Inferior parietal cortex (tissue), 1 donor: ENCODE data around the gene CDH4.

Experiments used
- DNase-seq: peaks from one replicate; pipeline ENCODE4 v3.0.0-alpha.2; 2016; ENCODE audit errors: extremely low spot score

CDH4 gene

DNA sequence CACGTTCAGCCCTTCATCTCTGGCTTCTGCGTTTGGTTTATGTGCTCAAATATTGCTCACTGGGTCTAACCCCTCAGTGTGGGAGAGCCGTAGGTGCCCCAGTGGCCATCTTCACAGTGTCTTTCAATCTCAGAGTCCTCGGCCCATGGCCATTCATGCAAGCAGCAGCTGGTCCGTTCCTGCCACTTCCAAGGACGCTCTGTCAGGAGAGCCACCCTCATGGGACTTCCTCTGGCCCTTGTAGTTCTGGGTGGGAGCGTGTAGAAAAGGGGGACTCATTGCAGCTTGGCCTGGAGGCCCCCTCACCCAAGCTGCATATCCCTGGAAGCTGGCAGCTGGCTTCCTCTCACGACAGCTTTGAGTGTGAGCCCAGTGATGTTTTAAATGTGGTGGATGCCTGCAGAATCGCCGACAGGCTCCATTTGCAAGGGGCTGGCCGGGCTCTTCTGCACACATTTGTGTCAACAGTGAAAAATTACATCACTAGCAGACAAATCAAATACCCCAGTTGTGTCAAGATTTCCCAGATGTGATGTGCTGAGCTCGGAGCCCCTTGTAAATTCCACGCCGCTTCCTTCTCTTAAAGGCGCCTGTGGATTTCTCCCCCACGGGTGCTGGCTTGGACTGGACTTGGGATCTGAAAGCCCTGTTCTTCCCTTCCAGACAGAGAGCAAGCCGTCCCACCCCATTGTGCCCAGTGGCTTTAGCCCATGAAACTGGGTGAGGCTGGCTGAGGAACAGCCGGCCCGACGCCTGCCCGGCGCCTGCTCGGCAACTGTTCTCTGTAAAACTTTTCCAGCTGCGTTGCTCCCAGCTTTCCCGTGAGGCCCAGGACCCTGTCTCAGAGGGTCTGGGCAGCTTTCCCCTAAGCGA is 453.6 kb downstream of the CDH4 start:
- no peak for DNase-seq

DNA sequence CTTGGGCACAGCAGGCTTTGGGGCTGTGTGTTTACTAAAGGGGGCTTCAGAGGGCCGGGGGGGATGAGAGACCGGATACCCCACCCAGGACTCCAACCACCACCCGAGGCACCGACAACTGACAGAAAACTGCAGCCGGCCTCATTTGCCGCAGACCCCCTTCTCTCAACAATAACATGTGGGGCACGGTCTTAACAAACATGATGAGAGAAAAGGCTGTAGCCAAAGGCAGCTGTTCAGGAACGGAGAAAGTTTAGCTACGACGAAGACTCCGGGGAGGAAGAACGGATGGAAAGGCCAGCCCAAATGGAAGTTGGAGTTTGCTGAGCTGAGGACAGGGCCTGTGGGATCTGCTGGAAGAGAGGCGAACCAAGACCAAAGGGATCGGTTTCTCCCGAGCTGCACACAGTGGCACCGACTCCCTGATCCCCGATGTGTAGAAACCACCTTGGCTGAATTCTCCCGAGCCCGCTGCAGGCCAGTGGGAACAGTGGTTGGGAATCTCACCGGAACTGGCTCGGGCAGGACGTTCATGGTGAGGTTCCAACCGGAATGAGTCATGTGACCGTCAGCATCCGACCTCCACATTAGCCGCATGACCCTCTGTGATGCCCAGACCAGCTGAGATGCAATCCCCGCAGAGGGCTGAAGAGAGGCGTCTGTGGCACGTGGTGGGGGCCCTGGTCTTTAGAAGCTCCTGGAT is 454.3 kb downstream of the CDH4 start:
- no peak for DNase-seq

DNA sequence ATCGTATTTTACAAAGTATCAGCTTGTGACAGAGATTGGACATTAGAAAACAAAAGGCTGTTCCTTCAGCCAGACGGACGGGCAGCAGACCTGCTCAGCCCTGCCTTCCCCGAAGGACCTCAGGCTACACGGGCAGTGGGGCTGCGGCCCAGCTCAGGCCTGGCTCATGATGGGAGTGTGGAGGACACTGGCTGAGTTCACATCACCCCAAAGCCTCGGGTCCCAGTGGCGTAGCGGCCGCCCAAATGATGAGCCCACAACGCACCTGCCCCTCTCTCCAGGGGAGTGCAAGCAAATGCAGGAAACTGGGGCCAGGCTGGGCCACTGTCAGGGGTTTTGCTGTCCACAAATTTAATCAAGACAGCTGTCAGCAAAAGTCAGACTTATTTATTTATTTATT is 456.8 kb downstream of the CDH4 start:
- DNase-seq = no peak

DNA sequence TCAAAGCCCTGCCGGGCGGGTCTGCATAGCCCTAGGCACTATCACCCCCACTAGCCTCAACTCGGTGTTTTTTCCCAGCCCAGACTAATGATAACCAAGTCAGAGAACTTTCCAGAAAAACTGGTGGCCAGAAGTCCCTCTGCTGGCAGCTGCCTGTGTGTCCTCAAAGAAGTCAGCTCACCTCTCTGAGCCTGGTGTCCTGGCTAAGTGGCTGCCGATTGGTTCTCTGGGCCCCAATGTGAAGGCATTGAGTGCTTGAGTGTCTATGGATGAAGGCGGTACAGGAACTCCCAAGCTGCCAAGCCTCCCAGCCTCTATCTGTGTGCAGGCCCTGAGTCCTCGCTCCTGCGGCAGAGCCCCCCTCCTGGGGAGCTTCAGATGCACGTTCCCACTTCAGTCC is 458.0 kb downstream of the CDH4 start:
- DNase-seq = no peak

DNA sequence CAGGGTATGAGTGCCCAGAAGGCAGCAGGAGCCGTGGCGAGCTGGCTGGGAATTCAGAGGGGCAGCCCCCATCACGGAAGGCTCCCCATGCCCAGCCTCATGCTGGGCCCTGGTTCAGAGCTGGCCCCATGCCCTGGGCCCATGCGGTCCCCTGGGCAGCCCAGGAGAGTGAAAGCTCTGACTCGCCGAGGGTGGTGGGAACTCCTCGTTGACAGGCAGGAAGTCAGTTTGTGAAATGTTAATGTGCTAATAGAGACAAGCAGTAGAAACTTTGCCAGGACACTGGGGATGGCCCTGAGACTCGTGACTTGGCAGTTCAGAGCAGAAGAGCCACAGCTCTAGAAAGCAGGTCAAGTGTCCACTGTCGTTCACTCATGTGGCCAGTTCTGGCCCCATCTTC is 460.6 kb downstream of the CDH4 start:
- DNase-seq = no peak

DNA sequence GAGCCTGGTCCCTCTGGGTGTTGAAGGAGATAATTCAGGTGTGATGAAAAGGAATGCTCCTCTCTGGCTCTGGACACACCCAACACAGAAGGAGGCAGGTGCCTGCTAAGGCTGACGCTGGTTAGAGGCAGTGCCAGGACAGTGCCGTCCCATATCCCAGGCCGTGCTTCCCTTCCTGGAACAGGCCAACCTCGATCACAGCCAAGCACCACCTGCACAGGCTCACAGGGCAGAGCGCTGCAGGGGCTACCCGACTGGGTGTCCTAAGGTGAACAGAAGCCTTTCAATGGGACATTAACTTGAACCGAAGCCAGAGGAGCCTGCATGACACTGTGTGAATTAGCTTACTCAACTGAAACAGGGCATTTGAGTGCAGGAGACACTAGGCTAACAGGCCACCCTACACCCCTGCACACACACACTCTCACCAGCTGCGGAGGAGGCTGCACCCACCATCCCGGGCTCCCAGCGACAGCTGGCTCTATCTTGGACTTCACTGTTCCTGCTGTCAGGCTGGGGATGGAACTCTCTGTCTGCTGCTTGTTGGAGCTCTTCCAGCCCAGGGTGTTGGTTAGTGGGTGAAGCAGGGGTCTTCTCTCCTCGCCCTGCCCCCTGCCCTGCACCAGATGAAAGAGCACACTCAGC is 466.4 kb downstream of the CDH4 start:
- DNase-seq = no peak

DNA sequence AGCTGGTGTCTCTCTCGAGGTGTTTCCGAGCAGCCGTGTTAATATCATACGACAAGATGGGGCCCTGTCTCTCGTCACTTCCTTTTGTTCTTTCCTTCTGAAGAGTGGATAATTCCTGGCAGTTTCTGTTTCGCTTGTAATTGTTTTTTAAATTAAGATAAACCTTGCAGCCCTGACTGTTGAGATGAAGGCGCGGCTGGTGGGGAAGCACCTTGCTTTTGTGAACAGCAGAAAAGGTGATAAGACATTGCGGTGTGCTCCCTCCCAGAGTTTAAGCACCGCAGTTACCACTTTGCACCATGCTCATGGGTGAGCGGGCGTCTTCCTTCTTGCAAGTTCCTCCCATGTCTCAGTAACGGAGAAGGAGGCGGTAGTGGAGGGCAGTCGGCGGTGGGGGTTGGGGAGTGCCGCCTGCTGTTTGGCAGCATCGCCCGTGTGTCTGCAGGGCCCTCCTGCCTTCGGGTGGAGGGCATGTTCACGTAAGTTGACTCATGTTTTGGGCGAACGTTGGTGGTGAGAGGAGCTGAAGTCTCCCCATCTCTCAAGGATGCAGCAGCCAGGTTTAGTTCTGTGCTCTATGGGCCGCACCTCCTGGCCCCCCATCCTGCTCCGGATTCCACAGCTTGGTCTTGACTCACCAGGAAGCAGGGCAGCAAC is 467.8 kb downstream of the CDH4 start:
- no peak for DNase-seq

DNA sequence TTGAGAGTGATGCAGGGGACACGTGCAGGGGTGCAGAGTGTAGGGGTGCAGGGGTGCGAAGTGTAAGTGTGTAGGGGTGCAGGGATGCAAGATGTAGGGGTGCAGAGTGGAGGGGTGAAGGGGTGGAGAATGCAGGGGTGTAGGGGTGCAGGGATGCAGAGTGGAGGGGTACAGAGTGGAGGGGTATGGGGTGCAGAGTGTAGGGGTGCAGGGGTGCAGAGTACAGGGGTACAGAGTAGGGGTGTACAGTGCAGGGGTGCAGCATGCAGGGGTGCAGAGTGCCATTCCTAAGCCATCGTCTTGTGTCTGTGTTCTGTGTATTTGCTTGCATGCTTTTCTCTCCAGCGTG is 468.3 kb downstream of the CDH4 start:
- no peak for DNase-seq

DNA sequence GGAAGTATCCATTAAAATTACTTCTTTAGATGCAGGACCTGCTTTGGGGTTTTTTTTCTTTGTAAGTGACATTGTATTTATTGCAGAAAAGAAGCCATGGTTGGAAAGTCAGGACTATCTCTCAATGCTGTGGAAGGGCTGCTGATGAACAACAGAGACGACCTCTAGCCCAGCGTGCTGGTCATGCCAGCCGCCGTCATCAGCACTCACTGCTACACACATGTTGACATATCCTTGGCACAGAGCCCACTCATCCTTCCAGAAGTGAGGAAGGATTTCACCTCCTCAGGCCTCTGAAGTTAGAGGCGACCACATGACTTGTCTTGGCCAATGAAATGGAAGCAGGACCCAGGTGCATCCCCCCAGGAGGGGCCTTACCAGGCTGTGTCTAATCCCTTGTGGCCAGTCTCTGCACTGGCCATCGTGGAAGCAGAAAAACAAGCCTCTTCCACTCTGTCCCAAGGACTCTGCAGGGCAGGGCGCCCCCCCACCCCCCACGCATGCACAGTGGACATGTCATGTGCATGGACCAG is 470.2 kb downstream of the CDH4 start:
- DNase-seq = no peak

DNA sequence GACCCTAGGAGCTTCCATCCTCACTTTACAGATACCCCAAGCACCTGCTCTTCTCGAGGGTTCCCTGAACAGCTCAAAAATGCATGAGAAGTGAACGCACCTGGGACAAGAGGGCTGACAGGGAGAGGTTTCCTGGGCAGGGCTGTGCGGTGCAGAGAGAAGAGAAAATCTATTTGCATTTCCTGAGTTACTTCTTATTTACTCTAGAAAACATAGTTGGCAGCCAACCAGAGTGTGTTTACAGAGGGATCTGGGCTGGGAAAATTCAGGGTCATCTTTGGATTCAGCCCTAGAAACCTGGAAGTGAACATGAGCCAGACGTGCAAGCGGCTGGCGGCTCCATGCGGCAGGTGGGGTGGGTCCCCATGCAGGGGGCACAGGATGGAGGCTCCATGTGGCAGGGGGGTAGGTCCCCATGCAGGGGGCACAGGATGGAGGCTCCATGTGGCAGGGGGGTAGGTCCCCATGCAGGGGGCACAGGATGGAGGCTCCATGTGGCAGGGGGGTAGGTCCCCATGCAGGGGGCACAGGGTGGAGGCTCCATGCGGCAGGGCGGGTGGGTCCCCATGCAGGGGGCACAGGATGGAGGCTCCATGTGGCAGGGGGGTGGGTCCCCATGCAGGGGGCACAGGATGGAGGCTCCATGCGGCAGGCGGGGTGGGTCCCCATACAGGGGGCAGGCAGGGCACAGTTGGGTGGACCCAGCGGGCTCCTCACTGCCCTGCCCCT is 471.6 kb downstream of the CDH4 start:
- DNase-seq = no peak

DNA sequence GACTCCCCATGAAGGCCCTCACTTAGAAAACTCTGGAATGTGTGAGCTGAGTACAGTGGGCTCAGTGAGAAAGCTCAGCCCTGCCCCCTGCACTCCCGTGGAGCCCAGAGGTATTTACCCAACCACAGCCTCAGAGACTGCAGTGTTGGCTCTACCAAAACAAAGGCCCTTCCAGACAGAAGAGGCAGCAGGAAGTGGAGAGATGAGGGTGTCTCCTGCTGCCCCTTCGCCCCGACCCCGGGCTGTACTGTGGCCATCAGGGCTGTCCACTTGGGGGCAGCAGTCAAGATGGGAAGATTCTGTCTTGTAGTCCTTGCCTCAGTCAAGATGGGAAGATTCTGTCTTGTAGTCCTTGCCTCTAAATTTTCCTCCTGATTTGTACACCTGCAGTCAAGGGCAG is 472.3 kb downstream of the CDH4 start:
- no peak for DNase-seq

DNA sequence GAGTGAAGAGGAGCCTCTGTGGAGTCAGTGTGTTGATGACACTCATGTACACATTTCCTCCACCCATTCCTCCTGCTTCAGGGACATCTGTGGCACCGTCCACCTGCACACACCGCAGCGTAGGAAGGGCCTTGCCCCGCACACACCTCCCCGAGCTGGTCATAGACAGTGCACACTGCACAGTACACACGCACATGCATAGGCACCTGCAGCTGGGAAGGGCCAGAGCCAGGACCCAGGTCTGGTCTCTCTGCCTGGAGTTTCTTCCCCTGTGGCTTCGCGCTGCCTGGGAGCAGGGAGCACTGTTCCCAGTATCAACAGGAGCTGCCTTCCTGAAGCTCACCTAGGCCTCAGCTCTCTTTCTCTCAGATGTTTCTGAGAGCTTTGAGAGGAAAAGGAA is 473.1 kb downstream of the CDH4 start:
- DNase-seq = no peak

DNA sequence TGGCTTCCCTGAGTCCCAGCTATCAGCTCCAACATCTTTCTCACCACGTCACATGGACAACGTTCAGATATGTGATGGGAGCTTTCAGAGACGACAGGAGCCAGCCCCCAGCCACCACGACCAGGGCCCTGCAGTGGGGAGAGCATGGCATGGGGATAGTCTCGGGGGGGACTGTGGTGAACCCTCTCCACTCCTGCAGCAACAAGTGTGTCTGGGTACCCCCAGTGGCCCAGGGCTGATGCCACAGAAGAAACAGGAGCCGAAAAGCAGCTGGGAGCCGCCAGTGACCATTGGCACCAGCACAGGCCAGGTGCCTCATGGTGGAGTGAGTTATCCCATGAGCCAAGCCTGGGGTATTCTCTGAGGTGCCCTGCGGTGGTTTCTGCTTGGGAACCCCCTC is 473.9 kb downstream of the CDH4 start:
- DNase-seq = no peak

DNA sequence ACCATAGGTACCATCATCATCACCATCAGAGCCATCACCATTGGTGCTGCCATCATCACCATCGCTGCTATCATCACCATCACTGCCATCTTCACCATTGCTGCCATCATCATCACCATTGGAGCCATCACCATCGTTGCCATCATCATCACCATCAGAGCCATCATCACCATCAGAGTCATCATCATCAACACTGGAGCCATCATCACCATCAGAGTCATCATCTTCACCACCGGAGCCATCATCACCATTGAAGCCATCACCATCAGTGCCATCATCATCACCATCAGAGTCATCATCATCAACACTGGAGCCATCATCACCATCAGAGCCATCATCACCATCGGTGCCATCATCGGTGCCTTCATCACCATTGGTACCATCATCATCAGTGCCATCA is 474.9 kb downstream of the CDH4 start:
- DNase-seq = no peak

DNA sequence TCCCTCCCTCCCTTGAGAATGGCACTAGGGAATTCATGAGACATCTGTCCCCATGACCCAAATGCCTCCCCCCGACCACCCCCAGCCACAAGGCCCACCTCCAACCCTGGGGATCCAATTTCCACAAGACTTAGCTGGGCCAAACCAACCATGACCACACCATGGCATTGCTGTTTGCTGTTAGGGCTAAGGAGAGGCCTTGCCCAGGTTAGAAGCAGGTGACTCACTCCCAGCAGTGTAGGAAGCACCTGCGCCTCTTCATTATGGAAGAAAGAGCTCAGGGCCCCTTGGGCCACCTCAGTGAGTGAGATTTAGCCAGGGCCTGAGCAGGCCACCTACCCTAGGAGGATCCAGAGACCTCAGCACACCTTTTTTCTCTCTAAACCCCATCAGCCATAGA is 475.7 kb downstream of the CDH4 start:
- no peak for DNase-seq

DNA sequence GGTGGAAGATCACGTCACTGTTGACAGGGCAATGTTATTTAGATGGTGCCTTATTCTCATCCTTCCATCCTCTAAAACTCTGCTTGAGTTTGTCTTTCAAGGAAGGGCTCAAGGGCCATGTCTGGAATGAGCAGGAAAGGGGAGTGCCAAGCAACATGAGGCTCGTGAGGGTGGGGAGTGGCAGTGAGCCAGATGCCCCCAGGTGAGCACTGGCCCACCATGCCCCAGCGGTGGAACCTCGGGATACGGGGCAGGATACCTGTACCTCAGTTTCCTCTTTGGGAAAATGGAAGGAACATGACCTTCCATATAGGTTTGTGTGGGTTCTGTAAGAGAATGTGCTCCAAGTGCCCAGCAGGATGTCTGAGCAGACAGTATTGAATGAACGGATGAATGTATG is 476.3 kb downstream of the CDH4 start:
- DNase-seq = no peak

DNA sequence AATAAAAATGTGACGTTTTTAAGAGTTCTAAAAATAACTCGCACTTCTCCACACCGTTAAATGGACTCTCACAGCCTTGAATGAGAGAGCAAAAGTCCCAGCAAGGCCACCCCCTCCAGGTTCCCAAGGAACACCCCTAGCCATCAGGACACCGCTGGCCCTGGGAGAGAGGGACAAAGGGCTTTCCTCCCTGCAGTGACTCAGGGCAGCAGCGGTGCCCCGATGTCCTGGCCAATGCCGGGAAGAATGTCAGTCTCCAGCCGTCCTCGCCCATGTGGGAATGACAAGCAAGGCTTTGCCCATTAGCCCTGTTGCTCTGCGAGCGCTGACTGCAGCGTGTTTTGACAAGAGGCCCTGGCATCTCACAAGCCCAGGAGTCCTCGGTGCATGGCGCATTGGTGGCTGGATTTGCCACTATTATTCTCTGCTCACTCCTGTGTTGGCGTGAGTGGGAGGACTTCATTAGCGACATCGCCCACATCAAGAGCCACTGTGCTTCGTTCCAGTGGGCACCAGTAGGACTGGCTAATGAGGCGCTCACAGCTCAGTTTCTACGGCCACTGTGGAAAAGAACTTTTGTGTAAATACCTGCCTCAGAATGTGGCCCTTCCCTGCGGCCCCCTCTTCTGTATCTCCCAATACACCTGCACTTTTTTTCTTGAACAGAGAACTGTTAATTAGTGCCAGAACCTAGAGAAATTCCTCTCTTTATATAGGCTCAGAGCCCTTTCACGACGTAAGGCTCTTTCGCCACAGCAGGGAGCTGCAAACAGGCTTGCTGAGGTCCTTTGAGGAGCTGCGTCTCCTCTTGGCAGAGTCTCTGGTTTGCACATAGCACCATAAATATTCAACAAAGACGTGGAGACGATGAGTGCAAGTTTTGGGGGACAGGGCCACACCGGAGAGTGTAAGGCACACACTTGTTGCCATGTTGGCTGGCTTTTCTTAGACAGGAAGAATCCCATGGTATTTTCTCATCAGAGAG is 477.0 kb downstream of the CDH4 start:
- DNase-seq = no peak

DNA sequence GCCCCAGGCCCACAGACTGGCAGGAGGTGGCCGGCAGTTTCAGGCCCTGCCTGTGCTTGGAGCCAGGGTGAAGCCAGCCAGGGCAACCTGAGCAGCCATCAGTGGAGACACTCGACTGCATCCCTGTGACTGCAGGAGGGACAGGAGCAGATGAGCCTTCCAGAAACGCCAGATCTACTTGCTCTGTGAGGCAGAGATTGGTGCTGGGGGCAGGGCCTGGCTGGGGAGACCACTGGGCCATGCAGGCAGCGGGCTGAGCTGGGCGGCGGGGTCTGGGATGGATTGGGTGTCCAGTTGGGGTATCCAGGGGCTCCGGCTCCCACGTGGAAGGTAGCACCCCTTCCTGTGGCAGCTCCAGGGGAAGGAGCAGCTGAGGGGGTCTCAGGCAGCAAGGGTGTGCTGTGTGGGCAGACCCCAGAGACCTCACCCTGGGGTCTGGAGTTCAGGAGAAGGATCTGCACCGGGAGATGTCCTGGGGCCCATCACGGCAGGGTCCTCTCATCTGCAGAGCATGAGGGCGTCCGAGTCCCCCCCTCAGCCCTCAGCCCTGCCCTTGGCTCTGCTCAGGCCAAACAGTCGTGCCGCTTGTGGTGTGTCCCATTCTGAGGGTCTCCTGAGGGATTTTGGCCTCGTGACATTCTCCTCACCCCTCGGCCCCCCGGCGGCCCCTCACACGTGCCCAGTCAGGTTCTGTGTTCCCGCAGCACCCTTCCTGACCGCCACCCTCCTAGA is 478.7 kb downstream of the CDH4 start:
- no peak for DNase-seq

DNA sequence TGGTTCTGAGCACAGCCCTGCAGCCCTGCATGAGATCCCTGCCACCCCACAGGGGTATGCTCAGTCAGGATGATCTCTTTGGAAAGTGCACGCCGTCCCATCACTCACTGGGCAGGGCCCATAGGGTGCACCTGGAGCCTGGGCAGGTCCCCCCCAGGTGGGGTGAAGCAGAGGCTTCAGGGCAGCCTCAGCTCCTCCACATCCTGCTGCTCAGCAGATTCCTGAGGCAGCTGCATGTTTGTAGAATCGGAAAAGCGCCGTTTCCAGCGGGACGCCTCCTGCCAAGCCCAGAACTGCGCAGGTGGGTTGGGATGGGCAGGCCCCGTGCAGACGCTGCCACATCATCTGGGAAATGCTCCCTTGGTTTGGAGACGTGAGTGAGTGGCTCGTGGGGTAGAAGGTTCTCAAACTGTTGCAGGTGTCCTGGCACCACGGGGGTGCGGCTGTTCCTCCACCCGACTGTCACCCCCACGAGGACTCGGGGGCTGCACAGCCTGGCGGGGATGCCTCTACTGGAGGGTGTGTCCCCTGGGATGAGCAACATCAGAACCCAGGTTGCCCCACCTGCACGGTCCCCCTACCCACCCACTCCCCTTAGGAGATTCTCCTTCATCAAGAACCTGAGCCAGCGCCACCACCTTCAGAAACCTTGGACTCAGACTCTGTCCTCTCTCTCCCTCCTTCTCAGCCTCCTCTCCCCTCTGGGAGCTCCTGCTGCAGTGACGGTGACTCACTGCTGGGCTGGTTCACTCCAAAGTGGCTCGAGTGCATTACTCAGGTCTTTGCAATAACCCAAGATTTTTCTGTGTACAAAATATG is 479.5 kb downstream of the CDH4 start:
- no peak for DNase-seq
